HepG2 (cell line): ENCODE measurements around the gene ENKUR.

Source experiments
- ATF1 ChIP-seq: IDR thresholded peaks from 2 replicates; pipeline ENCODE4 v1.6.1; 2016; ENCODE audit warnings: mild to moderate bottlenecking, control low read depth
- CBX5 ChIP-seq: sonication (generic); formaldehyde crosslinking; IDR thresholded peaks from 2 replicates; pipeline ENCODE4 v1.4.0; 2020; ENCODE audit warnings: missing genetic modification reagents, borderline replicate concordance
- FOSL1 ChIP-seq: sonication (generic); formaldehyde crosslinking; IDR thresholded peaks from 2 replicates; pipeline ENCODE4 v1.9.0; 2021; ENCODE audit warnings: missing genetic modification reagents, borderline replicate concordance
- SP1 ChIP-seq, 2 experiments: fragments of 450-650 bp in 1 of 2; sonication (generic) in 1 of 2; formaldehyde crosslinking in 1 of 2; IDR thresholded peaks; 2 replicates each; pipeline versions ENCODE4 v1.4.0 to v1.6.1; 2016 to 2020; ENCODE audit warnings: missing genetic modification reagents in 1 of 2
- SP2 ChIP-seq: sonication (generic); formaldehyde crosslinking; IDR thresholded peaks from 2 replicates; pipeline ENCODE4 v1.5.1; 2020; ENCODE audit warnings: mild to moderate bottlenecking, missing genetic modification reagents
- TF ChIP-seq, protein P1 (sequence below): sonication (generic); formaldehyde crosslinking; IDR thresholded peaks from 2 replicates; pipeline ENCODE4 v1.5.0; 2020; ENCODE audit warnings: mild to moderate bottlenecking, missing genetic modification reagents, moderate library complexity

- TF ChIP-seq CBX5 (CRISPR knock-in tag) (no peak), SP1 (IDR thresholded peaks at IDR 0.05) (no peak), SP1 (CRISPR knock-in tag; IDR thresholded peaks at IDR 0.05) (no peak), SP2 (CRISPR knock-in tag) (no peak), ATF1 (no peak), FOSL1 (no peak)
- TF ChIP-seq, protein P1, sequence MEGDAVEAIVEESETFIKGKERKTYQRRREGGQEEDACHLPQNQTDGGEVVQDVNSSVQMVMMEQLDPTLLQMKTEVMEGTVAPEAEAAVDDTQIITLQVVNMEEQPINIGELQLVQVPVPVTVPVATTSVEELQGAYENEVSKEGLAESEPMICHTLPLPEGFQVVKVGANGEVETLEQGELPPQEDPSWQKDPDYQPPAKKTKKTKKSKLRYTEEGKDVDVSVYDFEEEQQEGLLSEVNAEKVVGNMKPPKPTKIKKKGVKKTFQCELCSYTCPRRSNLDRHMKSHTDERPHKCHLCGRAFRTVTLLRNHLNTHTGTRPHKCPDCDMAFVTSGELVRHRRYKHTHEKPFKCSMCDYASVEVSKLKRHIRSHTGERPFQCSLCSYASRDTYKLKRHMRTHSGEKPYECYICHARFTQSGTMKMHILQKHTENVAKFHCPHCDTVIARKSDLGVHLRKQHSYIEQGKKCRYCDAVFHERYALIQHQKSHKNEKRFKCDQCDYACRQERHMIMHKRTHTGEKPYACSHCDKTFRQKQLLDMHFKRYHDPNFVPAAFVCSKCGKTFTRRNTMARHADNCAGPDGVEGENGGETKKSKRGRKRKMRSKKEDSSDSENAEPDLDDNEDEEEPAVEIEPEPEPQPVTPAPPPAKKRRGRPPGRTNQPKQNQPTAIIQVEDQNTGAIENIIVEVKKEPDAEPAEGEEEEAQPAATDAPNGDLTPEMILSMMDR (CRISPR knock-in tag): no peak
Observed at GRCh38 chr10:25024528-25024927, 8.6 kb upstream of the ENKUR start.
